IPS-NIHi7 (cell line): ENCODE measurements around the gene ZNF474.
A peak's percentile ranks its signal among the peaks of the same experiment; 100 is the strongest.

Experiments used
- DNase-seq: peaks from one replicate; pipeline ENCODE4 v3.0.0; 2012; ENCODE audit warnings: mixed read lengths; ENCODE audit errors: extremely low spot score

Gene ZNF474

GRCh38 chr5:122153774-122154173 lies 24.4 kb downstream of the ZNF474 start:
- no peak for DNase-seq

- DNase-seq: no peak
These were observed 25.1 kb downstream of the ZNF474 start for GRCh38 chr5:122154491-122154890.

GRCh38 chr5:122154910-122155309 lies 25.6 kb downstream of the ZNF474 start:
- no peak for DNase-seq

- no peak for DNase-seq
These were observed 26.2 kb downstream of the ZNF474 start for GRCh38 chr5:122155546-122155945.

GRCh38 chr5:122156724-122157325 lies 27.5 kb downstream of the ZNF474 start:
- peak; percentile 40 for DNase-seq

- no peak for DNase-seq
These were observed 32.8 kb downstream of the ZNF474 start for GRCh38 chr5:122162100-122162638.

- no peak for DNase-seq
These were observed 34.0 kb downstream of the ZNF474 start for GRCh38 chr5:122163121-122164069.

GRCh38 chr5:122164070-122164435 lies 34.7 kb downstream of the ZNF474 start:
- no peak for DNase-seq

- no peak for DNase-seq
These were observed 35.6 kb downstream of the ZNF474 start for GRCh38 chr5:122164831-122165558.

- DNase-seq: no peak
These were observed 36.3 kb downstream of the ZNF474 start for GRCh38 chr5:122165559-122166078.

GRCh38 chr5:122169350-122170103 lies 40.2 kb downstream of the ZNF474 start:
- DNase-seq: no peak

- peak; percentile 76 for DNase-seq
These were observed 41.3 kb downstream of the ZNF474 start for GRCh38 chr5:122170620-122171019.

- no peak for DNase-seq
These were observed 42.9 kb downstream of the ZNF474 start for GRCh38 chr5:122172207-122172606.

- no peak for DNase-seq
These were observed 44.4 kb downstream of the ZNF474 start for GRCh38 chr5:122173474-122174415.

GRCh38 chr5:122175091-122175490 lies 45.7 kb downstream of the ZNF474 start:
- DNase-seq: no peak

- no peak for DNase-seq
These were observed 46.5 kb downstream of the ZNF474 start for GRCh38 chr5:122175852-122176251.

- DNase-seq: no peak
These were observed 47.8 kb downstream of the ZNF474 start for GRCh38 chr5:122177161-122177560.

- no peak for DNase-seq
These were observed 50.4 kb downstream of the ZNF474 start for GRCh38 chr5:122179701-122180100.

GRCh38 chr5:122180146-122180712 lies 50.9 kb downstream of the ZNF474 start:
- no peak for DNase-seq
